HEK293 (cell line): ENCODE data around the gene EEF1AKMT3.

Experiments
- EGR2 ChIP-seq: fragments of 450-650 bp; formaldehyde crosslinking; IDR thresholded peaks from 2 replicates; pipeline ENCODE4 v1.5.1; 2016; ENCODE audit warnings: low read depth, missing biosample characterization, missing genetic modification characterization
- HOXD13 ChIP-seq: sonication (generic); formaldehyde crosslinking; IDR thresholded peaks from 2 replicates; pipeline ENCODE4 v1.8.0; 2022; ENCODE audit warnings: missing genetic modification reagents, borderline replicate concordance
- KLF10 ChIP-seq: fragments of 450-650 bp; IDR thresholded peaks from 2 replicates; pipeline ENCODE4 v1.5.1; 2018; ENCODE audit warnings: missing biosample characterization, mild to moderate bottlenecking, missing genetic modification characterization
- SCRT2 ChIP-seq: fragments of 450-650 bp; formaldehyde crosslinking; IDR thresholded peaks from 2 replicates; pipeline ENCODE4 v1.5.1; 2016; ENCODE audit warnings: missing biosample characterization, missing genetic modification characterization
- TCF7L2 ChIP-seq: IDR thresholded peaks from 2 replicates; pipeline ENCODE4 v1.6.1; 2011; ENCODE audit warnings: low read depth, mild to moderate bottlenecking, inconsistent platforms, low read length, moderate library complexity, borderline replicate concordance
- ZBTB8A ChIP-seq: fragments of 450-650 bp; formaldehyde crosslinking; IDR thresholded peaks from 2 replicates; pipeline ENCODE4 v1.5.1; 2016; ENCODE audit warnings: missing biosample characterization, missing genetic modification characterization
- ZFP3 ChIP-seq: fragments of 450-650 bp; formaldehyde crosslinking; IDR thresholded peaks from 2 replicates; pipeline ENCODE4 v1.5.1; 2016; ENCODE audit warnings: low read depth, missing biosample characterization, missing genetic modification characterization
- ZNF10 ChIP-seq: fragments of 450-650 bp; formaldehyde crosslinking; IDR thresholded peaks from 2 replicates; pipeline ENCODE4 v1.5.1; 2017; ENCODE audit warnings: missing biosample characterization, missing genetic modification characterization
- ZNF133 ChIP-seq: fragments of 450-650 bp; formaldehyde crosslinking; IDR thresholded peaks from 2 replicates; pipeline ENCODE4 v1.5.1; 2016; ENCODE audit warnings: missing biosample characterization, missing genetic modification characterization
- ZNF155 ChIP-seq: fragments of 450-650 bp; formaldehyde crosslinking; IDR thresholded peaks from 2 replicates; pipeline ENCODE4 v1.5.1; 2016; ENCODE audit warnings: missing biosample characterization, missing genetic modification characterization
- ZNF184 ChIP-seq: fragments of 450-650 bp; IDR thresholded peaks from 2 replicates; pipeline ENCODE4 v1.5.1; 2018; ENCODE audit warnings: missing biosample characterization, mild to moderate bottlenecking, missing genetic modification characterization
- ZNF19 ChIP-seq: fragments of 450-650 bp; formaldehyde crosslinking; IDR thresholded peaks from 2 replicates; pipeline ENCODE4; 2016; ENCODE audit warnings: missing biosample characterization, missing genetic modification characterization, low read depth
- ZNF221 ChIP-seq: fragments of 450-650 bp; formaldehyde crosslinking; IDR thresholded peaks from 2 replicates; pipeline ENCODE4 v1.5.1; 2017; ENCODE audit warnings: missing biosample characterization, missing genetic modification characterization, borderline replicate concordance
- ZNF248 ChIP-seq: fragments of 450-650 bp; formaldehyde crosslinking; IDR thresholded peaks from 2 replicates; pipeline ENCODE4 v1.5.1; 2017; ENCODE audit warnings: missing biosample characterization, missing genetic modification characterization
- ZNF266 ChIP-seq: fragments of 450-650 bp; formaldehyde crosslinking; IDR thresholded peaks from 2 replicates; pipeline ENCODE4 v1.5.1; 2016; ENCODE audit warnings: missing biosample characterization, missing genetic modification characterization, low read depth
- ZNF324 ChIP-seq: fragments of 450-650 bp; formaldehyde crosslinking; IDR thresholded peaks from 2 replicates; pipeline ENCODE4 v1.5.1; 2016; ENCODE audit warnings: missing biosample characterization, missing genetic modification characterization
- ZNF341 ChIP-seq: fragments of 450-650 bp; formaldehyde crosslinking; IDR thresholded peaks from 2 replicates; pipeline ENCODE4; 2016; ENCODE audit warnings: low read depth, missing biosample characterization, missing genetic modification characterization
- ZNF501 ChIP-seq: fragments of 450-650 bp; formaldehyde crosslinking; IDR thresholded peaks from 2 replicates; pipeline ENCODE4 v1.5.1; 2016; ENCODE audit warnings: missing biosample characterization, missing genetic modification characterization
- ZNF529 ChIP-seq: fragments of 450-650 bp; formaldehyde crosslinking; IDR thresholded peaks from 2 replicates; pipeline ENCODE4 v1.5.1; 2017; ENCODE audit warnings: missing genetic modification characterization, missing biosample characterization; ENCODE audit not compliant: insufficient replicate concordance
- ZNF530 ChIP-seq: fragments of 450-650 bp; formaldehyde crosslinking; IDR thresholded peaks from 2 replicates; pipeline ENCODE4 v1.5.1; 2016; ENCODE audit warnings: low read depth, missing biosample characterization, missing genetic modification characterization
- ZNF548 ChIP-seq: fragments of 450-650 bp; formaldehyde crosslinking; IDR thresholded peaks from 2 replicates; pipeline ENCODE4 v1.5.1; 2016; ENCODE audit warnings: missing biosample characterization, missing genetic modification characterization
- ZNF561 ChIP-seq: fragments of 450-650 bp; IDR thresholded peaks from 2 replicates; pipeline ENCODE4 v1.5.1; 2018; ENCODE audit warnings: missing biosample characterization, missing genetic modification characterization, borderline replicate concordance
- ZNF571 ChIP-seq: fragments of 450-650 bp; formaldehyde crosslinking; IDR thresholded peaks from 2 replicates; pipeline ENCODE4 v1.5.0; 2017; ENCODE audit warnings: missing biosample characterization, missing genetic modification characterization
- ZNF626 ChIP-seq: fragments of 450-650 bp; sonication (Bioruptor Pico); formaldehyde crosslinking; IDR thresholded peaks from 2 replicates; pipeline ENCODE4 v1.5.1; 2018; ENCODE audit warnings: missing biosample characterization, missing genetic modification characterization, inconsistent platforms
- ZNF629 ChIP-seq: fragments of 450-650 bp; formaldehyde crosslinking; IDR thresholded peaks from 2 replicates; pipeline ENCODE4 v1.5.1; 2017; ENCODE audit warnings: missing biosample characterization, missing genetic modification characterization
- ZNF701 ChIP-seq: fragments of 450-650 bp; formaldehyde crosslinking; IDR thresholded peaks from 2 replicates; pipeline ENCODE4 v1.5.1; 2016; ENCODE audit warnings: missing biosample characterization, missing genetic modification characterization
- ZNF768 ChIP-seq: fragments of 450-650 bp; formaldehyde crosslinking; IDR thresholded peaks from 2 replicates; pipeline ENCODE4 v1.5.1; 2018; ENCODE audit warnings: missing biosample characterization, mild to moderate bottlenecking, missing genetic modification characterization
- ZSCAN4 ChIP-seq: fragments of 450-650 bp; formaldehyde crosslinking; IDR thresholded peaks from 2 replicates; pipeline ENCODE4 v1.5.1; 2017; ENCODE audit warnings: missing biosample characterization, missing genetic modification characterization
- TF ChIP-seq, protein P1 (sequence below): IDR thresholded peaks from 2 replicates; pipeline ENCODE4 v1.6.1; 2011; ENCODE audit warnings: mild to moderate bottlenecking, low read depth, low read length, borderline replicate concordance
- TF ChIP-seq, protein P2 (sequence below): fragments of 450-650 bp; formaldehyde crosslinking; IDR thresholded peaks from 2 replicates; pipeline ENCODE4 v1.5.1; 2016; ENCODE audit warnings: missing biosample characterization, missing genetic modification characterization, borderline replicate concordance
- TF ChIP-seq, protein P3 (sequence below): fragments of 450-650 bp; formaldehyde crosslinking; IDR thresholded peaks from 2 replicates; pipeline ENCODE4 v1.5.1; 2017; ENCODE audit warnings: missing biosample characterization, mild to moderate bottlenecking, missing genetic modification characterization, moderate library complexity

EEF1AKMT3 gene

DNA sequence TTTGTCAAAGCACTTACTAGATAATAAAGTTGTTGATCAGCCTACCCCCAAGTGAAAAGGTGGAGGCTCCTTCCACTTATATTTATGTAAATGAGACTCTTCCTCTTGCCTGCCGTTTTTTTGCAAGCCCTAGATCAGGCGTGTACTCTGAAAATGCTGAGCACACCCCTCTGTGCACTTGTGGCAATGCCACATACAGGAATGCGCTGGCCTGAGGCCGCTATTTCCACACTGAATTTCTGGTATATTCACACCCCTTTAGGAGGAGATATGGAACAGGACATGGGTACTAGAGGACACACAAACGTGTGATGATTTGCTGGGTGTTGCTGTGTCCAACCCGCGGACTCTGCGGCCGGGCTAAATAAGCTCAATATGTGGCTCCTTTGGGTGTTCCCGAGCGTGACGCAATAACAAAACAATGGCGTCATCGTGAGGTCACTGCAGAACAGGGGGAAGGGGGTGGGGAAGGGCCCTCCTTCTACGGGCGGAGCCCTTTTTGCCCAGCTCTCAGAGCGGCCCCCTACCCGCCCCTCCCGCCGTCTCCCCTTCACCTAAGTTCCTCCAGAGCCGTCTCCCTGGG lies 28.1 kb upstream of the EEF1AKMT3 start (continued):
- TF ChIP-seq KLF10 (peak; percentile 56), ZNF530 (tag by site-specific recombination) (no peak), ZNF501 (tag by site-specific recombination) (peak; percentile 49), ZNF184 (0 out of 2 replicates have a peak, but pooled peaks have one; percentile 71), ZNF324 (tag by site-specific recombination) (0 out of 2 replicates have a peak, but pooled peaks have one; percentile 75), ZNF341 (tag by site-specific recombination) (no peak), ZNF701 (tag by site-specific recombination) (no peak), ZNF19 (tag by site-specific recombination) (no peak), ZNF10 (tag by site-specific recombination) (0 out of 2 replicates have a peak, but pooled peaks have one; percentile 27), ZFP3 (tag by site-specific recombination) (no peak), ZNF266 (tag by site-specific recombination) (no peak), ZNF626 (no peak), ZBTB8A (tag by site-specific recombination) (peak; percentile 85), ZNF561 (tag by site-specific recombination) (peak; percentile 61; the same call in 1 of the 2 replicates), ZNF155 (tag by site-specific recombination) (no peak), ZNF529 (tag by site-specific recombination) (no peak), ZNF548 (tag by site-specific recombination) (no peak), ZNF221 (no peak), ZSCAN4 (tag by site-specific recombination) (0 out of 2 replicates have a peak, but pooled peaks have one; percentile 24), TCF7L2 (no peak), EGR2 (tag by site-specific recombination) (no peak), HOXD13 (CRISPR knock-in tag) (no peak), SCRT2 (tag by site-specific recombination) (peak; percentile 82), ZNF629 (tag by site-specific recombination) (peak; percentile 100), ZNF768 (tag by site-specific recombination) (no peak), ZNF133 (tag by site-specific recombination) (no peak), ZNF248 (tag by site-specific recombination) (no peak), ZNF571 (tag by site-specific recombination) (no peak)
- TF ChIP-seq, protein P1, sequence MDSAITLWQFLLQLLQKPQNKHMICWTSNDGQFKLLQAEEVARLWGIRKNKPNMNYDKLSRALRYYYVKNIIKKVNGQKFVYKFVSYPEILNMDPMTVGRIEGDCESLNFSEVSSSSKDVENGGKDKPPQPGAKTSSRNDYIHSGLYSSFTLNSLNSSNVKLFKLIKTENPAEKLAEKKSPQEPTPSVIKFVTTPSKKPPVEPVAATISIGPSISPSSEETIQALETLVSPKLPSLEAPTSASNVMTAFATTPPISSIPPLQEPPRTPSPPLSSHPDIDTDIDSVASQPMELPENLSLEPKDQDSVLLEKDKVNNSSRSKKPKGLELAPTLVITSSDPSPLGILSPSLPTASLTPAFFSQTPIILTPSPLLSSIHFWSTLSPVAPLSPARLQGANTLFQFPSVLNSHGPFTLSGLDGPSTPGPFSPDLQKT, result no peak
- TF ChIP-seq, protein P2, sequence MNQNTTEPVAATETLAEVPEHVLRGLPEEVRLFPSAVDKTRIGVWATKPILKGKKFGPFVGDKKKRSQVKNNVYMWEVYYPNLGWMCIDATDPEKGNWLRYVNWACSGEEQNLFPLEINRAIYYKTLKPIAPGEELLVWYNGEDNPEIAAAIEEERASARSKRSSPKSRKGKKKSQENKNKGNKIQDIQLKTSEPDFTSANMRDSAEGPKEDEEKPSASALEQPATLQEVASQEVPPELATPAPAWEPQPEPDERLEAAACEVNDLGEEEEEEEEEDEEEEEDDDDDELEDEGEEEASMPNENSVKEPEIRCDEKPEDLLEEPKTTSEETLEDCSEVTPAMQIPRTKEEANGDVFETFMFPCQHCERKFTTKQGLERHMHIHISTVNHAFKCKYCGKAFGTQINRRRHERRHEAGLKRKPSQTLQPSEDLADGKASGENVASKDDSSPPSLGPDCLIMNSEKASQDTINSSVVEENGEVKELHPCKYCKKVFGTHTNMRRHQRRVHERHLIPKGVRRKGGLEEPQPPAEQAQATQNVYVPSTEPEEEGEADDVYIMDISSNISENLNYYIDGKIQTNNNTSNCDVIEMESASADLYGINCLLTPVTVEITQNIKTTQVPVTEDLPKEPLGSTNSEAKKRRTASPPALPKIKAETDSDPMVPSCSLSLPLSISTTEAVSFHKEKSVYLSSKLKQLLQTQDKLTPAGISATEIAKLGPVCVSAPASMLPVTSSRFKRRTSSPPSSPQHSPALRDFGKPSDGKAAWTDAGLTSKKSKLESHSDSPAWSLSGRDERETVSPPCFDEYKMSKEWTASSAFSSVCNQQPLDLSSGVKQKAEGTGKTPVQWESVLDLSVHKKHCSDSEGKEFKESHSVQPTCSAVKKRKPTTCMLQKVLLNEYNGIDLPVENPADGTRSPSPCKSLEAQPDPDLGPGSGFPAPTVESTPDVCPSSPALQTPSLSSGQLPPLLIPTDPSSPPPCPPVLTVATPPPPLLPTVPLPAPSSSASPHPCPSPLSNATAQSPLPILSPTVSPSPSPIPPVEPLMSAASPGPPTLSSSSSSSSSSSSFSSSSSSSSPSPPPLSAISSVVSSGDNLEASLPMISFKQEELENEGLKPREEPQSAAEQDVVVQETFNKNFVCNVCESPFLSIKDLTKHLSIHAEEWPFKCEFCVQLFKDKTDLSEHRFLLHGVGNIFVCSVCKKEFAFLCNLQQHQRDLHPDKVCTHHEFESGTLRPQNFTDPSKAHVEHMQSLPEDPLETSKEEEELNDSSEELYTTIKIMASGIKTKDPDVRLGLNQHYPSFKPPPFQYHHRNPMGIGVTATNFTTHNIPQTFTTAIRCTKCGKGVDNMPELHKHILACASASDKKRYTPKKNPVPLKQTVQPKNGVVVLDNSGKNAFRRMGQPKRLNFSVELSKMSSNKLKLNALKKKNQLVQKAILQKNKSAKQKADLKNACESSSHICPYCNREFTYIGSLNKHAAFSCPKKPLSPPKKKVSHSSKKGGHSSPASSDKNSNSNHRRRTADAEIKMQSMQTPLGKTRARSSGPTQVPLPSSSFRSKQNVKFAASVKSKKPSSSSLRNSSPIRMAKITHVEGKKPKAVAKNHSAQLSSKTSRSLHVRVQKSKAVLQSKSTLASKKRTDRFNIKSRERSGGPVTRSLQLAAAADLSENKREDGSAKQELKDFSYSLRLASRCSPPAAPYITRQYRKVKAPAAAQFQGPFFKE (tag by site-specific recombination), result no peak
- TF ChIP-seq, protein P3, sequence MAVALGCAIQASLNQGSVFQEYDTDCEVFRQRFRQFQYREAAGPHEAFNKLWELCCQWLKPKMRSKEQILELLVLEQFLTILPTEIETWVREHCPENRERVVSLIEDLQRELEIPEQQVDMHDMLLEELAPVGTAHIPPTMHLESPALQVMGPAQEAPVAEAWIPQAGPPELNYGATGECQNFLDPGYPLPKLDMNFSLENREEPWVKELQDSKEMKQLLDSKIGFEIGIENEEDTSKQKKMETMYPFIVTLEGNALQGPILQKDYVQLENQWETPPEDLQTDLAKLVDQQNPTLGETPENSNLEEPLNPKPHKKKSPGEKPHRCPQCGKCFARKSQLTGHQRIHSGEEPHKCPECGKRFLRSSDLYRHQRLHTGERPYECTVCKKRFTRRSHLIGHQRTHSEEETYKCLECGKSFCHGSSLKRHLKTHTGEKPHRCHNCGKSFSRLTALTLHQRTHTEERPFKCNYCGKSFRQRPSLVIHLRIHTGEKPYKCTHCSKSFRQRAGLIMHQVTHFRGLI, result peak; percentile 47; the same call in 1 of the 2 replicates
